Natural killer cell (primary cell): Measurements from ENCODE around the gene CLTA. TPM values are rescaled to one million over a fixed set of nuclear protein-coding genes. Genes with fewer than 3 reads are reported as not detected.
"Not testable (repeated sequence)": the region's sequence is repeated elsewhere in the genome, so short reads cannot be mapped to it uniquely, and the experiment has no call there.

Experiments
- ATAC-seq, 3 donors: fragments of 150-1000 bp in 2 of 3; fragments of 200-7000 bp in 1 of 3; cut with Tn5 transposase; 1 replicate in 1 of 3; 2 replicates in 2 of 3; pipeline ENCODE4 v1.10.0; 2021; ENCODE audit warnings: mild to moderate bottlenecking in 2 of 3, moderate library complexity in 2 of 3
- DNase-seq, 2 donors: peaks; one replicate each; pipeline versions ENCODE4 v3.0.0 to v3.0.0-alpha.2; 2013 to 2021; ENCODE audit warnings: mixed read lengths in 1 of 2
- H3K27ac ChIP-seq: one replicate; pipeline ENCODE4 v1.5.1; 2013; ENCODE audit warnings: mild to moderate bottlenecking, low read length
- H3K27me3 ChIP-seq: one replicate; pipeline ENCODE4 v1.6.1; 2013; ENCODE audit warnings: low read length; ENCODE audit not compliant: control insufficient read depth, insufficient read depth
- H3K36me3 ChIP-seq: one replicate; pipeline ENCODE4 v1.6.1; 2013; ENCODE audit warnings: low read length; ENCODE audit not compliant: control insufficient read depth, insufficient read depth
- H3K4me1 ChIP-seq: one replicate; pipeline ENCODE4 v1.6.1; 2013; ENCODE audit warnings: low read length; ENCODE audit not compliant: control insufficient read depth, insufficient read depth
- H3K4me3 ChIP-seq: one replicate; pipeline ENCODE4 v1.5.1; 2013; ENCODE audit warnings: low read length
- H3K9me3 ChIP-seq: one replicate; pipeline ENCODE4 v1.6.1; 2013; ENCODE audit warnings: low read length; ENCODE audit not compliant: control insufficient read depth, insufficient read depth
- H3K27ac Mint-ChIP-seq, 2 donors: one replicate each; pipeline ENCODE4 v1.8.0; 2022; ENCODE audit warnings: mild to moderate bottlenecking in 2 of 2, mixed read lengths in 2 of 2, moderate library complexity in 1 of 2
- H3K27me3 Mint-ChIP-seq, 2 donors: one replicate each; pipeline ENCODE4 v1.8.0; 2022; ENCODE audit warnings: low read depth in 2 of 2, mixed read lengths in 2 of 2
- H3K36me3 Mint-ChIP-seq: one replicate; pipeline ENCODE4 v1.8.0; 2022; ENCODE audit warnings: mixed read lengths
- H3K4me1 Mint-ChIP-seq, 2 donors: one replicate each; pipeline ENCODE4 v1.8.0; 2022; ENCODE audit warnings: mixed read lengths in 2 of 2
- H3K4me3 Mint-ChIP-seq: one replicate; pipeline ENCODE4 v1.8.0; 2022; ENCODE audit warnings: mild to moderate bottlenecking, moderate library complexity, mixed read lengths
- H3K9me3 Mint-ChIP-seq, 2 donors: one replicate each; pipeline ENCODE4 v1.8.0; 2022; ENCODE audit warnings: mixed read lengths in 2 of 2
- CTCF ChIP-seq: fragments of 200-600 bp; IDR thresholded peaks from one replicate; pipeline ENCODE4 v1.8.0; 2022; ENCODE audit warnings: antibody characterized with exemption
- WGBS: methylation state at CpG from one replicate; pipeline ENCODE4 v1.1.7; 2013; ENCODE audit warnings: missing lambda C conversion rate; ENCODE audit not compliant: insufficient coverage; 5-methylcytosine and 5-hydroxymethylcytosine counted together
- intact Hi-C: fragments of 100-400 bp; cut with micrococcal nuclease; formaldehyde crosslinking; loops from one replicate; pipeline ENCODE4 v1.14.2; 2022
- total RNA-seq, 4 donors: library from RNA; stranded (reverse); fragments of 120-200 nt in 1 of 4; gene quantifications; one replicate each; pipeline versions ENCODE4 v1.2.3 to v1.2.4, GENCODE V29; 2013 to 2022

Gene CLTA
- total RNA-seq, 3 donors from 2014 or later (not counting 1 experiment from before 2014, with no cell fraction given), result 49.4 to 62.0 (median 52.6) TPM

DNA sequence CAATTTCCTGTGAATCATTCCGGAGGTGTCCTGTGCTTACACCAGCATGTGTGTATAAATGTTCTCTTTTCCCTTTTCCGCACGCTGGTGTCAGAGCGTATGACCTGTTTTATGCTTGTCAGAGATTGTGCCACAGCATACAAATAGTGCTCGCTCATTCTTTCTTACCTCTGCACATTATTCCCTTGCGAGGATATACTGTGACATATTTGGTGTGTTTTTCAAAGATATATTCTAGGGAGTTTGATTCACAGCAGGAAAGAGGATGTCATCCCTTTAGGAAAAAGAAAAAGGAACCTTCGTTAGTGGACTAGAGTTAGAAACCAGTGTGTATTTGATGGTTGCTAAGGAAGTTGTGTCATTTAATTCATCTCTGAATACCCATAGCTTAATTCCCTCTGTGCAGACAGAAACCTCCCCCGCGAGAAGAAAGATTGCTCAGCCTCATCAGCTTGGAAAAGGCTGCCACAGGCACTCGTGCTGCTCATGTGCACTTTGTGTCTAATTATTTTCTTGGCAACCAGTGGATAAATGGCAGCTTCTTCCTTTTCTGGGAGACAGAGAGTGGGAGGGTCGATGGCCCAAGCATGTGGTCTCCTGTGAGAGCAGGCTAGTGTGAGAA is 36.3 kb upstream of the CLTA start:
- DNase-seq, result no peak
- Mint-ChIP-seq H3K9me3 (no peaks in the 10 kb centered on the region), H3K27ac (peak overlapping the region; percentile 71 to 89), H3K27me3 (no peaks in the 10 kb centered on the region), H3K4me1 (peaks cover 51 to 55% of the 10 kb centered on the region in 2 donors), H3K4me3 (peak overlapping the region; percentile 14), H3K36me3 (peaks cover 8% of the 10 kb centered on the region)
- no peaks in the 10 kb centered on the region for H3K9me3 ChIP-seq
- intact Hi-C loops, result loop anchor here (5.0 kb wide), 1 partner anchor 52 kb away; no protein-coding TSS in a partner anchor
- H3K4me3 ChIP-seq, result no peak overlapping the region
- H3K36me3 ChIP-seq, result peaks cover 30% of the 10 kb centered on the region
- no peaks in the 10 kb centered on the region for H3K27me3 ChIP-seq
- TF ChIP-seq CTCF, result no peak
- H3K27ac ChIP-seq, result peak overlapping the region; percentile 52
- no peak for ATAC-seq
- WGBS, result 56% methylated on average over 10 of the region's 11 CpGs
- H3K4me1 ChIP-seq, result peaks cover 50% of the 10 kb centered on the region

- Mint-ChIP-seq H3K4me1 (peaks cover 47 to 48% of the 10 kb centered on the region in 2 donors), H3K36me3 (peaks cover 14% of the 10 kb centered on the region), H3K9me3 (no peaks in the 10 kb centered on the region), H3K27me3 (no peaks in the 10 kb centered on the region), H3K27ac (no peak overlapping the region), H3K4me3 (no peak overlapping the region)
- intact Hi-C loops, result no loop called here
- Histone ChIP-seq H3K4me3 (no peak overlapping the region), H3K36me3 (peaks cover 31% of the 10 kb centered on the region), H3K4me1 (peaks cover 34% of the 10 kb centered on the region), H3K27me3 (no peaks in the 10 kb centered on the region), H3K27ac (no peak overlapping the region), H3K9me3 (no peaks in the 10 kb centered on the region)
- no peak for TF ChIP-seq CTCF
- 97% methylated on average over 5 of the region's 6 CpGs for WGBS
- no peak for ATAC-seq
- DNase-seq, result no peak
These were observed 34.6 kb upstream of the CLTA start for GRCh38 chr9:36156116-36156515.

DNA sequence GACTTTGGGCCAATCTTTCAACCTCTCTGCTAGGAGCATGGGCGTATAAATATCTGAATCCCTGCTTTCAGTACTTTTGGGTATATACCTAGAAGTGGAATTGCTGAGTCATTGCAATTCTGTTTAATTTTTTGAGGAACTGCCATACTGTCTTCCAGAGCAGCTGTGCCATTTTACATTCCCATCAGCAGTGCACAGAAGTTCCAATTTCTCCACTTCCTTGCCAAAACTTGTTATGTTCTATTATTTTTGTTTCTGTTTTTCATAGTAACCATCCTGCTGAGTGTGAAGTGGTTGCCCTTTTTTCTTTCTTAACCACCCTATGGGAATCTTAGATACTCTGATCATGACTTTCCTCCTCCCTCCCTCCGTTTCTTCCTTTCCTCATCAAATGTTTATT is 32.6 kb upstream of the CLTA start:
- H3K36me3 ChIP-seq, result peaks cover 32% of the 10 kb centered on the region
- intact Hi-C loops, result no loop called here
- Mint-ChIP-seq H3K27me3 (no peaks in the 10 kb centered on the region), H3K4me3 (no peak overlapping the region), H3K9me3 (no peaks in the 10 kb centered on the region), H3K4me1 (peaks cover 41 to 43% of the 10 kb centered on the region in 2 donors), H3K36me3 (peaks cover 14% of the 10 kb centered on the region), H3K27ac (peak overlapping the region in 1 of 2 donors; percentile 41)
- H3K27me3 ChIP-seq, result no peaks in the 10 kb centered on the region
- no peaks in the 10 kb centered on the region for H3K9me3 ChIP-seq
- H3K27ac ChIP-seq, result no peak overlapping the region
- no peak for DNase-seq
- 100% methylated on average over 2 of the region's 2 CpGs for WGBS
- TF ChIP-seq CTCF, result no peak
- ATAC-seq, result no peak
- peaks cover 14% of the 10 kb centered on the region for H3K4me1 ChIP-seq
- H3K4me3 ChIP-seq, result no peak overlapping the region

- Mint-ChIP-seq H3K36me3 (peaks cover 14% of the 10 kb centered on the region), H3K4me3 (no peak overlapping the region), H3K9me3 (no peaks in the 10 kb centered on the region), H3K27ac (peak overlapping the region in 1 of 2 donors; percentile 41), H3K27me3 (no peaks in the 10 kb centered on the region), H3K4me1 (peaks cover 36 to 40% of the 10 kb centered on the region in 2 donors)
- H3K4me3 ChIP-seq, result no peak overlapping the region
- no peaks in the 10 kb centered on the region for H3K27me3 ChIP-seq
- no peaks in the 10 kb centered on the region for H3K9me3 ChIP-seq
- H3K4me1 ChIP-seq, result peaks cover 7% of the 10 kb centered on the region
- WGBS, result 100% methylated on average over 7 of the region's 7 CpGs
- ATAC-seq (no peak), DNase-seq (no peak)
- peaks cover 30% of the 10 kb centered on the region for H3K36me3 ChIP-seq
- intact Hi-C loops, result no loop called here
- no peak for TF ChIP-seq CTCF
- no peak overlapping the region for H3K27ac ChIP-seq
These were observed 31.8 kb upstream of the CLTA start for GRCh38 chr9:36158917-36159316.

DNA sequence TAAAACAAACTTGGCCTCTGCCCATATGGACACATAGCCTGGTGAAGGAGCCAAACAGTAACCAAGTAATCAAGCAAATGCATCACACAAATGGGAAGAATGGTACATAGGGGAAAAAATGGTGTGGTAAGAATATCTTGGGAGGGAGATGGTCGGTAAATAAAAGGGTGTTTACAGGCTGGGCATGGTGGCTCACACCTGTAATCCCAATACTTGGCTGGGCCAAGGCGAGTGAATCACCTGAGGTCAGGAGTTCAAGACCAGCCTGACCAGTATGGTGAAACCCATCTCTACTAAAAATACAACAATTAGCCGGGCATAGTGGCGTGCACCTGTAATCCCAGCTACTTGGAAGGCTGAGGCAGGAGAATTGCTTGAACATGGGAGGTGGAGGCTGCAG is 31.2 kb upstream of the CLTA start:
- ATAC-seq, H3K9me3 Mint-ChIP-seq, H3K27ac Mint-ChIP-seq, intact Hi-C loops, H3K4me3 ChIP-seq, H3K27me3 ChIP-seq, DNase-seq, H3K27me3 Mint-ChIP-seq, H3K4me3 Mint-ChIP-seq, H3K4me1 ChIP-seq, H3K27ac ChIP-seq, H3K9me3 ChIP-seq, H3K36me3 Mint-ChIP-seq: not testable (repeated sequence)
- H3K36me3 ChIP-seq, result peaks cover 25% of the 10 kb centered on the region
- H3K4me1 Mint-ChIP-seq, result peaks cover 30 to 36% of the 10 kb centered on the region in 2 donors
- 98% methylated on average over 4 of the region's 4 CpGs for WGBS
